GM21360 (cell line): ENCODE measurements around the gene STK39.
A peak's percentile ranks its signal among the peaks of the same experiment; 100 is the strongest.

ENCODE experiments used
- ATAC-seq: cut with Tn5 transposase; IDR thresholded peaks from one replicate; pipeline ENCODE4 v1.9.1; 2021; ENCODE audit warnings: mild to moderate bottlenecking, moderate library complexity; ENCODE audit not compliant: unreplicated experiment

Gene STK39

DNA sequence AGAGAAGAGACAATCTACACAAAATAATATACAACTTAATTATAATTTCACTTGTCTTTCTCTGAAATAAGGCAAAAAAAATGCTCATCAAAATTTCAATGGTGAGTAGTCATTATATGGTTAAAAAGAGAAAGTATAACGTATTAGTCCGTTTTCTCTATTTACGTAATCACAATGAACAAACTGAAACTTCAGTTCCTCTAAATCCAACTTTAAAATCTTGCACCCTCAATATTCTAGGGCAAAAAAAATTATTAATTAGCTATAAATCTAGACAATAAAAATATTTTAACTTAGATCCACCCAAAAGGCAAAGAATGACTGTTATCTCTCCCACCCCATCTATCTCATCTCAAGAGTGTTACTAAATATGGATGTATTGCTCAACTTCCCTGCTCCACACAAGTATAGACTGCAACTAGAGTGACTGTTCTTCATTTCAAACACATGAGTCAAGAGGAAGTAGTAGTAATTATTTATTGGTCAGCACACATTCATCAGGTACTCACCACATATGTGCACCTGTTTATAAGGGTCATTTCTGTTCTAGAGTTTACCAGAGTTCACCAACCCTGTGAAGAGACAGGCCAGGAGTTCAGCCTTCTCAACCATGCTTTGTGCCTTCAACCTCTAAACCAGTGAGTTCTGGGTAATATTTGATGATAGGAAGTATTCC, 36.4 kb downstream of the STK39 start:
- ATAC-seq = no peak

GRCh38 chr2:168210216-168210894, 37.0 kb downstream of the STK39 start:
- ATAC-seq = no peak

GRCh38 chr2:168208652-168209051, 38.7 kb downstream of the STK39 start:
- no peak for ATAC-seq

- no peak for ATAC-seq
Measured at GRCh38 chr2:168207851-168208250, 39.5 kb downstream of the STK39 start.

DNA sequence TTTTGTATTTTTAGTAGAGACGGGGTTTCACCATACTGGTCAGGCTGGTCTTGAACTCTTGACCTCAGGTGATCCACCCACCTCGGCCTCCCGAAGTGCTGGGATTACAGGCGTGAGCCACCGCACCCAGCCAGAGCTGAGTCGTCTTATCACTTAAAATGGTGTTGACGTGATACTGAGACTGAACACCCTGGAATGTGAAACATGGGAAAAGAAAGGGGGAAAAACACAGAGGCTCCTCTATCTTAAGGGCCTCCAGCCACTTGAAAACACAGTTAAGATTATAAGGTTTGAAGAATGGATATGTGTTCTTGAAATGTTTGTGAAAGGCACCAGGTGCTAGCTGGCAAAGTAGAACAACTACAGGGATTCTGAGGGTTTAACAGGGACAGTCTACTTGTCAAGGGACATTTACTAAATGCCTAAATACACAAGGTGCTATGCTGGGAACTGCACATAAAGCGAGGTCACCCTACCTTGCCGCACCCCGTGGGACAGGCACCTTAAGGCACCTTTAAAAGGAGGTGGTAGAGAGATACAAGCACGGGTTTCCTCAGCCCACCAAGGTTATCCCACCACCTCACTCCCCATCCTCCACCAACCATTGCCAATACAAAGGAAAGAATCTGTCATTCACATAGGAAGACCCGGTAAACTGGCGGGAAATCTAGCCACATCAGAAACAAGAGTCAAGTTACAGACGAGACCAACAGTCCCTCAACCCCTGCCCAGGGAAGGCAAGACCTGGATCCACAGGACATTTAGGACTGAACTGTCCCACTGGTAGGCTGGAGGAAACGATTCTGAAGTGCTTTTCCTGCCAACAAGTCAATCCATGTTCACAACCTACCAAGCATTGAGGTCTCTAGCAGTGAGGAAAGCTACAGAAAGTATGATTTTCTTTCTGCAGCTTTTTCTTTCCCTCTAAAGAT, 43.4 kb downstream of the STK39 start:
- no peak for ATAC-seq

DNA sequence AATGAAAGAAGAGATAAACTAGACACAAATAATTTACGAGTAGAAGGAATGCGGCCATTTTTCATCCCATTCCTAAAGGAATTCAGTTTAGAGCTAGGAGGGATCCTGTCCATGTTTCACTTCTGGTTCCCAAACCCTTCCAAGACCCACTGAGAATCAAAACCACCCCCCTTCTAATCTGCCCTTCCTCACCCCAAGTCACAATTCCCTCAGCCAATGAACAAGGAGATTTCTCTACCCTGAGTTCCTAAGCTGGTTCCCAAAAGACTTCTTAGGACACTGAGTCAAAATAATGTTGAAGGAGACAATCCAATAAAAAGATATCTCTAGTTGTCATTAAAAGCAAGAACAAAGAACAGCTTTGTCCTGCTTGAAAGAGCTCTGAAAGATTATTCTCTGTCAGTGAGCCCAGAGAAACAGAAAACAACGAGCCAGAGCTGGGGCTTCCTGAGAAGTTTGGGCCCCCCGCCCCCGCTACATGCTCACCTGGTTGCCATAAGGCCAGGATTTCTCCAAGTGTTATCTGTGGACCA, 45.7 kb downstream of the STK39 start:
- no peak for ATAC-seq

- ATAC-seq = no peak
Measured at GRCh38 chr2:168200930-168201583, 46.3 kb downstream of the STK39 start.

GRCh38 chr2:168198476-168199207, 48.8 kb downstream of the STK39 start:
- ATAC-seq = no peak

- no peak for ATAC-seq
Measured at GRCh38 chr2:168196764-168197180, 50.6 kb downstream of the STK39 start.

- ATAC-seq = peak; percentile 94
Measured at GRCh38 chr2:168194784-168195522, 52.4 kb downstream of the STK39 start.

DNA sequence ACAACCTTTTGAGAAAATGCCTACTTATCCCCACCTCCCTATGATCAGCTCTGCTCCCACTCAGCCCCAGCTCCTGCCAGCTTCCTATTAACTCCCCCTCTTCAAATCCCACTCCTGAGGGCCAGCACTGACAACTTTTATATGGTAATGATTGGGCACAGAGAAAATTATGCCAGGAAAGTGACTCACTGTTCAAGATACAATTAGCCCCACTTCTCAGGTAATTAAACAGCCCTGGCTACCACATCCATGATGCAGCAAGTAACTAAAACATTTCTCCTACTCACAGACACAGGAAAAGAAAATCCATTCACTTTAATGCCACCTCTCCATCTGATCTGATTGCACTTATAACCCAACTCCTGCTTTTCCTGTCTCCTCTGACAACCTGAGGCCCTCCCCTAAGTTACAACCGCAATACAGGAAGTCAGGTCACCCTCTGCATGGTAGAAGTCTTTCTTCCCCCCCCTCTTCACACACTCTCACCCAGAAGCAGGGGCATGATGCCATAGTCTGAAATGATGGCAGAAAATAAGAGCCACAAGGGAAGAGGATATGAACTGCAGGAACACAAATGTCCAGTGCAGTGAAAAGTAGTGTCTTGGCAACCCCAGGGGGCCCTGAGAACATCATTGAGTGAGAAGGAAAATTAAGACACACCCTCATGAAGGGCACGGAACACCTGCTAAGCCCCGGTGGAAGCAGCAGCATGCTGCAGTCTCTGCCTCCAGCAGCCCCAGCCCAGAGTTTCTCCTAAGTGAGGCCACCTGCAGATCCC, 54.4 kb downstream of the STK39 start:
- no peak for ATAC-seq

DNA sequence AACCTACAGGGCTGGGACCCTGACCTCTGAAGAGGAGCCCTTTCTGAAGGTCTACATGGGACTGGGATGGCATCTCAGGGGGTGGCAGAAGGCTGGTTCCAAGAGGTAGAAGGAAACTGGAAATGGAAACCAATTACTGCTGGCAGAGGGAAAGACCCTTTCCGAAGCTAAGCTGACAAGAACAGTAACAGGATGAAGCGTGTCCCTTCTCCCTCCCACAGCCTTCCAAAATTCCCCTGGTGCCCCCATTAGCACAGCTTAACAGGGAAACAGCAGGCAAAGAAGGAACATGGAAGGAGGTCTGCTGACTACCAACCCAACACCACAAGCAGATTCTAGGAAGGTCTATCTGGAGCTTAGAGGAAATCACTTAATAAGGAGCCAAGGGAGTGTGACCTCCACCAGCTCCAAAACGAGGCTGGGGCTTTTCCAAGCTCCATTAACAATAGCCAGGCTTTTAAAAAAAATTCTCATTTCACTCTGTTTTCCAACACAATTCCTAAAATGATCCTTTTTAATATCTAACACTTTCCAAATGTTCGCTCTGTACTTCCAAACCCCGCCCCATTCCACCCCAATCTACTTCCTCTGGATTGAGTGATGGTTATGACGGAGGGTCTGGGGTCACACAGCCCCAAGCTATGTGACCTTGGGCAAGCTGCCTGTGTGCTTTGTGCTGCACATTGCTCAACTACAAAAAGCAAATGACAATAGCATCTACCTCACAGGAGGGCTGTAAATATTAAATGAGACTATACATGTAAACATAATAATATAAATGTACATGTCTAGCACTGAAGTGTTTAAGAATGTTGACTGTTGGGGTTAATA, 55.2 kb downstream of the STK39 start:
- no peak for ATAC-seq

DNA sequence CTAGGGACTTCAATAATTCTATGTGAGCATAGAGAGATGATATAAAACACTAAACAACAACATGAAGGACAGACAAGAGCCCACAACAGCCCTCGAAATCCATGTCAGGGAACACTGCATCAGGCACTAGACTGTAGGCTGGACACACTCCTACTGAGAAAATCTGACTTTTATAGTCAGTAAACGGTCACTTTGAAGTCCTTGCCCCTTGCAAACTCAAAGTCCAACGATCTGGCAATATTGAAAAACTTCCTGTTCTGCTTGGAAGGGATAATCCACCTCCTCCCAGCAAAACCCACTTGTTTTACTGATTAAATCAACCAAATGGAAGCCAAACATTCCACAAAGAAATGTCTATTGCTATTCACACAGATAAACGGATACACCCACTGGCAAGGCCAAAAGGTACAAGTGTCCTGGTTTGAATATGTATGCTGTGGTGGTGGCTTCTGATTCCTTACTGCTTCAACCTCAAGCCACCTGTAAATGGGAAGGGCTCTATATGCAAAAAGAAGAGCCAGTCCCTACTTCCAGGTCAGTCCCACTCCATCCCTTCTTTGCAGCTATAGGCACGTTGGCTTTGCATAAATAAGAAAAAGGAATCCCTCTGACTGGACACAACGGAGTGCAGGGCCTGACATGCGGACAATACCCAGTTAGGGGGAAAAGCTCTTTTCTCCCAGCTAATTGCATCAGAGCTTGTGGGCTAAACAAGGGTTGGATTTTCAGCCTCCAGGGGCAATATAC, 56.6 kb downstream of the STK39 start:
- ATAC-seq = no peak

GRCh38 chr2:168189835-168190569, 57.4 kb downstream of the STK39 start:
- ATAC-seq = no peak

DNA sequence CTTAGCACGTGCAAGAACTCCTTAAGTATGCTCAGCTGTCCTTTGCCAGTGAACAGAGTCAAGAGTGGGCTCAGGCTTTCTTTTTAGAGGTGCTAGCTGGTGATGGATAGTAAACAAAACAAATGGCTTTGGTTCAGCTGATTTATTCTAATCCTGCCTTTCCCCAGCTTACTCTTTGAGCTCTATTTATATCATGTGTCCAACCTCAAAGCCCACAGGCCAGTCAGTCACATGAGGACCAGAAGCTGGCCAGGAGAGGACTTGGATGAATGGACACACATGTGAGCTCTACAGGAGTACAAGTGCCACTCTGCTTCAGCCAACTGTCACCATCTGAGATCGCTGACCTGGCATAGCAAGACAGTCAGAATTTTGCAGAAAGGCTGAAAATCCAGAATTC, 59.4 kb downstream of the STK39 start:
- ATAC-seq = no peak

GRCh38 chr2:168186452-168186851, 60.9 kb downstream of the STK39 start:
- ATAC-seq = no peak
